Stimulated activated CD4-positive, alpha-beta T cell treated with anti-CD3 and anti-CD28 coated beads, Interleukin-15, amount 100 ng/mL, for 24 hours (primary cell): ENCODE data around the gene MELTF.

Source experiments
- DNase-seq: peaks from one replicate; pipeline ENCODE4 v3.0.0-alpha.2; 2020

Gene MELTF

GRCh38 chr3:196967412-196968232 is 62.0 kb downstream of the MELTF start:
- DNase-seq, result no peak

- DNase-seq, result no peak
Measured at GRCh38 chr3:196966526-196967401, 62.9 kb downstream of the MELTF start.

DNA sequence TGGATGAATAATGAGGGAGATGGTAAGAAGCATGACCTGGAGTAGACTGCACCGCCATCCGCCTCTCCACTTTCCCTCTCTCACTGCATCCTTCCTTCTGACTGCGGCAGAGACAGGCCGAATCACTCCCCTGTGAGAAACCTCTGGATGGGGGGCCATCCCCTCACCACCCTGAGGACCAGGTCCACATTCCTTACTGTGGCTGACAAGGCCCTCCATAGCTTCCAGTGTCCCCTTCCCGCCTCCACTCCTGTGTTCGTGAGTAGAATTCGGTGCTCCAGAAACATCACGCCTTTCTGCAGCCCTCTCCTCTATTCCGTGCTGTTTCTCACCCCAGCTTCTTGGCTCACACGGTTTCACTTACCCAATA is 63.8 kb downstream of the MELTF start:
- DNase-seq, result no peak

DNA sequence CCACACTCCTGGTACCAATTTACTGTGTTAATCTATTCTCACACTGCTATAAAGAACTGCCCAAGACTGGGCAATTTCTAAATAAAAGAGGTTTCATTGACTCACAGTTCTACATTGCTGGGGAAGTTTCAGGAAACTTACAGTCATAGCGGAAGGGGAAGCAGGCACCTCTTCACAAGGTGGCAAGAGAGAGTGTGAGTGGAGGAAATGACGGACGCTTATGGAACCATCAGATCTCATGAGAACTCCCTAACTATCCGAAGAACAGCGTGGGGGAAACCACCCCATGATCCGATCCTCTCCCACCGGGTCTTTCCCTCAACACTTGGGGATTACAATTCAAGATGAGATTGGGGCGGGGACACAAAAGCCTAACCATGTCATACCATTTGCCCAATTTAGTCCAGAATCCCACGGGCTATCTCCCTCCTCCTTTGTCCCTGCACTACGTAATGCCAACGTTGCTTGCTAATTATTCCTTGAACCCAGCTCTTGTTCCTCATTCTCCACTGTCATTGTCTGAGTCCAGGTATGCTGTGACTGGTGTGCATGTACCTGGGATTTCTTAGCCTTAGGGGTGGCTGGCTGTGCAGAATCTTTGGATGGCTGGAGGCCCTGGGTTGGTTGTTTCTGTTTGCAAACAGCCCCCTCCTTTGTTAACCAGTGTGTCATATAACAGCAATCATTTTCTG is 64.4 kb downstream of the MELTF start:
- DNase-seq, result no peak

- DNase-seq, result no peak
Measured at GRCh38 chr3:196963631-196963953, 66.0 kb downstream of the MELTF start.

DNA sequence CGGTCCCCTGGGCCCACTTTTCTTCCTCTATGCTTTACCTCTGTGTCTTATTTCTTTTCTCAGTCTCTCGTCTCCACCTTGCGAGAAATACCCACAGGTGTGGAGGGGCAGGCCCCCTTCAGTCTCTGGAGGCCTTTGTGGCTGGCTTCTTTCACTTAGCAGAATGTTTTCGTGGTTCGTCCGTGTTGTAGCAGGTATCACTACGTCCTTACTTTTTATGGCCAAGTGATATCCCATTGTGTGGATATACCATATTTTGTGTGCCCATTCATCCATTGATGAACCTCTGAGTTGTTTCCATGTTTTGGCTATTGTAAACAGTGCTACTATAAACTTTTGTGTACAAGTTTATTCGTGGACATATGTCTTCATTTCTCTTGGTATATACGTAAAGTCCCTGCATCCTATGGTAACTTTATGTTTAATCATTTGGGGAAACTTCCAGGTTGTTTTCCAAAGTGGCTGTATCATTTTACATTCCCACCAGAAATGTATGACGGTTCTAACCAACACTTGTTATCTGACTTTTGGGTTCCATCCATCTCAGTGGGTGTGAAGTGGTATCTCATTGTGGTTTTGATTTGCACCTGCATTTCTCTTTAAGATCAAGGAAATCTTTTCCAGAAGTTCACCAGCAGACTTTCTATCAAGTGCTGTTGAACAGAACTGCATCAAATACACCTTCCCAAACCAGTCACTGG is 66.5 kb downstream of the MELTF start:
- DNase-seq, result no peak

- DNase-seq, result no peak
Measured at GRCh38 chr3:196962108-196962929, 67.3 kb downstream of the MELTF start.

GRCh38 chr3:196954832-196955231 is 74.8 kb downstream of the MELTF start:
- no peak for DNase-seq
